Measurements from ENCODE around the gene A2ML1.

Gene A2ML1

DNA sequence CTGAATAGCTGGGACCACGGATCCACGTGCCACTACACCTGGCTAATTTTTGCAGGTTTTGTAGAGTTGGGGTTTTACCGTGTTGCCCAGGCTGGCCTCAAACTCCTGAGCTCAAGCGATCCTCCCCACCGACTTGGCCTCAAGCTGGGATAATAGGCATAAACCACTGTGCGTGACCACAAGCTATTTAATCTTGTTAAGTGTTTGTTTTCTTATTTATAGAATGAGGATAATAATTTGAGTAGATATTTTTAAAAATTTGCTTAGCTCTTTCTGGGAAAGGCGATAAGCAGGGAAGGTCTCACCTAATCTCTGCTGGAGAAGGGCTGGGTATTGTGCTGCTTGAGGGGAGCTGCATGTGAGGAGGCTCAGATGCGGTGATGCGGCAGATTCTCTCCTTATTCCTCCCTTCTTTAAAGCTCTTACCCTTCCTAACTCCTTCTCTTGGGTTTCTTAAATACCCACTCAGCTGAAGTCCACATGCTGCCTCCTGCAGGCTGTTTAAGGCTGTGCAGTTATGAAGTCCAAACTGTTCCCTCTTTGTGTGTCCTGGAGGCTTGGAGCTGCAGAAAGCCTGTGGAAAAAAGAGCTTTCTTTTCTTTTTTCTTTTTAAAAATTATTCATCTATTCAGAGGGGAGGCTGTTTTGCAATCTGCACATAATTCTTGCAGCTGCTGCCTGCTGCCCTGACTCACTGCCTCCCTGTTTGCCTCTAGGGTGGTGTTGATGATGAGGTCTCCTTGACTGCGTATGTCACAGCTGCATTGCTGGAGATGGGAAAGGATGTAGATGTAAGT is 37.9 kb downstream of the A2ML1 start:
- peak; percentile 36 for DNase-seq

DNA sequence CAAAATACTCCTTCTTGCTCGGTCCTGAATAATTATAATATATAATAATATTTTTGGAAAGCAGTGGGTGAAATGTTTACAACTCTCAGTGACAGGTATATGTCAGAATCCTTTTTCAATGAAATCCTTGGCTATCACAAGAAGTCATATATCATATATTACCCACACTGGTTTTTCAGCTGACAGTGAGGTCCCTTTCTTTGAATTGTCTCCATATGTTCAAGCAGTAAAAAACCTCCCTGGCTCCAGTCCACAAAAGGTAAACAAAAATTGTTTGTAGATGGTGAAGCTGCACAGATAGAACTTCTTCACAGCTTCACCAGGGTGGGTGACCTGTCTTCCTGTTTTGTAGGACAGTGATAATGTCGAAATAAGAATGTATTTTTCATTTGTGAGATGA is 44.0 kb downstream of the A2ML1 start:
- DNase-seq, result no peak

DNA sequence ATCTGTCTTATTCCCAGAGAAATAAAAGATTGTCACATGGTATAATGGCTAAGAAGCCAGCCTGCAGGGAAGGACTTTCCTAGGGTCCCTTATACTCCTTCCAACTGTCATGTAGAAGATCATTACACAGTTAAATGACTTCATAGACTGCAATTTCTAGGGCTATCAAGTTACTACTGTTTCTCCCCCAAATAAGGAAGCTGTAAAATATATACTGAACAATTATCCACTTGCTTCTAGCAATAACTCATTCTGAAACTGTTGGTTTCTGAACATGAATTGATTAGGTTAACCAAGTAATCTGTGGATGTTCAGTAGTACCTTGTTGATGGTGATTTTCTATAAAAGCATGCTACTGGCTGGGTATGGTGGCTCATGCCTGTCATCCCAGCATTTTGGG is 44.6 kb downstream of the A2ML1 start:
- no peak for DNase-seq

DNA sequence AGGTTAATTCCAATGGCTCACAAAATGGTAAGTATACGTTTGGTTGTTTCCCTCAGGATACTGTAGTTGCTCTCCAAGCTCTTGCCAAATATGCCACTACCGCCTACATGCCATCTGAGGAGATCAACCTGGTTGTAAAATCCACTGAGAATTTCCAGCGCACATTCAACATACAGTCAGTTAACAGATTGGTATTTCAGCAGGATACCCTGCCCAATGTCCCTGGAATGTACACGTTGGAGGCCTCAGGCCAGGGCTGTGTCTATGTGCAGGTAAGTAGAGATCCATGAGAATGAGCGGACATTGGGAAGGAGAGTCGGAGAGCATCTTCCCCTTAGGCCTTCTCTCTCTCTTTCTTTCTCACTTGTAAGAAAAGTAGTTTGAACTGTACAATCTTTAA is 45.4 kb downstream of the A2ML1 start:
- no peak for DNase-seq

DNA sequence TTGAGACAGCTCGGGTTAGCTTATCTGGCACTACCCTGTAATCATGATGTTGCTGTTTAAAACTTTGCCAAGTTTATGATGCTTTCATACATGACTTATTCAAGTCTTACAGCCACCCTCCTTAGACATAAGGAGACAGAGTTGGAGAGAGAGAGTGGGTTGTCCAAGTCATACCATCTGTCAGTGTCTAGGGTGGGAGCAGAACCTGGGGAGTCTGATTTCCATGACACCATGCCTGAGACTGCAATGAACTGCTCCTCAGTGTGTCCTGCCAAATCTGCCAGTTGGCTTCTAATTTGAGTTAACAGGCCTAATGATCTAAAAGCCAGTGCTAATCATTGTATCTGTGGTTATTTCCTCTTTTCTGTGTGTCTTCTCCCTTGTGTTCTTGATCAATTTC is 48.2 kb downstream of the A2ML1 start:
- DNase-seq, result no peak

DNA sequence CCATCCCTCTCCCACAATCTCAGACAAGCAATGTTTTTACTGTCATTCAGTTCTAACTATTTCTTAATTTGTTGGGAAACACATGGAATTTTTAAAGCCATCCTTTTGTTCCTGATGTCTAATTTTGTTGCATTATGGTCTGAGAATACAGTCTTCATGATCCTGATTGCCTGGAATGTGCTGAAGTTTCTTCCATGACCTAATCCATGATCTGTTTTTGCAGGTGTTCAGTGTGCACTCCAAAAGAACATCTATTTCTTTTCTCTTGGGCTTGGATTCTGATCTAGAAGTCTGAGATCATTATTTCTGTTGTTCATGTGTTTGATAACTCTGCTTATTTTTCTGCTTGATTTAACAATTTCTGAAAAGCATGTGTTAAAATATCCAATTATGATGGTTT is 48.6 kb downstream of the A2ML1 start:
- no peak for DNase-seq

DNA sequence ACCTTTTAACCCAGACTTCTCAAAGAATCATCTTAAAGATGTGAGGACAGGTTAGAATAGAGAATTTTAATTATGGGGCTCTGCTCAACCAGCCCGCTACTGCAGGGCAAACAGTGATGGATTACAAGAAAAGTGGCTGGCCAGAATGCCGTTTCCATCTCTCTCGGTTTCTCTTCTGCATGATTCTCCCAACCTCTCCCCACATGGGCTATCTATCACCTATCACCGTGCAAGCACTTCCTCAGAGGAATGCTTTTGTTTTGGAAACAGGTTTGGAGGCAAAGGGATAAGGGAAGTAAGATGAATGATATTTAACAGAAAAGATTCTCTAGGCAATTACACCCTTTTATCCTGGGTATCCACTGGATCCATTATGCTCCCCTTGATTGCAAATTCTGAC is 54.5 kb downstream of the A2ML1 start:
- DNase-seq, result no peak

DNA sequence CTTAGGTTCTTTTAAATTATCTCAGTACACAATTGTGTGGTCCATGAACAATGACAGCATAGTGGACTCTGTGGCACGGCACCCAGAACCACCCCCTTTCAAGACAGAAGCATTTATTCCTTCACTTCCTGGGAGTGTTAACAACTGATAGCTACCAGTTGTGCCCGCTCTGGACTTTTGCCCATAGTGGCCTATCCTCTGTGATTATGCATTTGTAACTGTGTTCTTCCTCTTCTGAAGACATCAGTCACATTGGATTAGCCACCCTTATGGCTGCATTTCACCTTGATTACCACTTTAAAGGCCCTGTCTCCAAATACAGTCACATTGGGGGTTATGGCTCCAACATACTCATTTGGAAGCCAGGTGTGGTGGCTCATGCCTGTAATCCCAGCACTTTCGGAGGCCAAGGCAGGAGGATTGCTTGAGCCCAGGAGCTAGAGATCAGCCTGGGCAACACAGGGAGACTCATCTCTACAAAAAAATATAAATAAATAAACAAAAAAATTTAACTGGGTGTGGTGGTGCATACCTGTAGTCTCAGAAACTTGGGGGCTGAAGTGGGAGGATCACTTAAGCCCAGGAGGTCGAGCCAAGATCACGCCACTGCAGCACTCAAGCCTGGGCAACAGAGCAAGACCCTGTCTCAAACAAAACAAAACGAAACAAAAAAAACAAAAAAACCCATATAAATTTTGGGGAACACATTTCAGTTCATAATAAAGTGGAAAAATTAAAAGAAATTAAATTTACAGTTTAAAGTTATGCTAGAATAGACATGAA is 64.3 kb downstream of the A2ML1 start:
- DNase-seq, result no peak

DNA sequence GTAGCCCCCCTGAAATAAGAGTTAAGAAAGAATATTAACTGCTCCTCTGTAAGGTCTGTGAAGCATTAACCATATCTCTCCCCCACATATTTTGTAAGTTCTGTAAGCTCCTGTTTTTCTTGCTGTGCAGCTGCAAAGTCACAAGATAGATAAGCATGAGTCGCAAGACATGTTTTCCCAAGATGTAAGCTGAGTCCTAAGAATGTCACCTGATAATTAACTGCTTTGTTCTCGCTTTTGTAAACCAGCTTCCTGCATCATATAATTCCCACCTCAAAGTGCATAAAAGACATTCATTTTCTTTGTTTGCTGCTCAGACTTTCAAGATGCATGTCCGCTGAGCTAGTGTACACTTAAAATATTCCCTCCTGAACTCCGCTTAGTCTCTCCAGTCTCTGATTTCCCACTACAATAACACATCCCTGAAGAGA is 64.9 kb downstream of the A2ML1 start:
- no peak for DNase-seq

DNA sequence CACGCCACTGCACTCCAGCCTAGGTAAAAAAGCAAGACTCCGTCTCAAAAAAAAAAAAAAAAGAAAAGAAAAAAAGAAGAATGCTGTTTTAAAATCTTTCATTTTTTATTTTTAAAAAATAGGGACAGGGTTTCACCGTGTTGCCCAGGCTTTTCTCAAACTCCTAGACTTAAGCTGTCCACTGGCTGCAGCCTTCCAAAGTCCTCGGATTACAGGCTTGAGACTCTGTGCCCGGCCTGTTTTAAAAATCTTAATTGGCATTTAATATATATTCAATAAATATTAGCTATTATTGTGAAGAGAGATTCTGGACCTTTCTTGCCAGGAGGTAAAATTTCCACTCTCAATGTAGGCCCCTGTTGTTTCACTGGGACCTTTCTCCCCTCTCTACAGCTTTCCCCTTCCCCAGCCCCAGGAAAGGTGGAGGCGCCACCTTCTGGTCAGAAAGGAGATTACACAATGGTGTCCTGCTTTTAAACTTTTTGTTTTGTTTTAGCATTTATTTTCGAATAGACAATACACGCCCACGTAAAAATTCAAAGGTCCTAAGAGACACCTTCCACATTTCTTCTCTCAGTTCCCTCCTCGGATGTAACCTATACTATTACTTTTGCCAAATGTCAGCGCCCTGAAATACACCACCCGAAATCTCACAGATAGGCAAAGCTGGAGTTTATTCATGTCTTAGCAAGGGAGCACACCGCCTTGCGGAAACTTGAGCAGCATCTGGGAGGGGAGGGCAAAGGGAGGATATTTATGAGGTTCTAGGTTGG is 68.1 kb downstream of the A2ML1 start:
- peak; percentile 72 for DNase-seq

DNA sequence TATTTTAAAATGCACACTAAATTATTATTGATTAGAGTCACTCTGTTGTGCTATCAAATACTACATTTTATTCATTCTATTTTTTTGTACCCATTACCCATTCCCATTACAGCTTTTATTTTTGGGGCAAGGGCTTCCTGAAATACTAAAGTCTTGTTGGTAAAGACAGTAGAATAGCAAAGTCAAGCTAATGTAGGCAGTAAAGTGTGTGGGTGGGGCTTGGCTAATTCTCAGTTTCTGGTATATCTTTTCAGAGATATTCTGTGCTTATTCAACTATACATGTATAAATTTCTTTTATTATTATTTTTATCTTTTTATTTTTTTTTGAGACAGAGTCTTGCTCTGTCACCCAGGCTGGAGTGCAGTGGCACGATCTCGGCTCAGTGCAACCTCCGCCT is 69.6 kb downstream of the A2ML1 start:
- no peak for DNase-seq

DNA sequence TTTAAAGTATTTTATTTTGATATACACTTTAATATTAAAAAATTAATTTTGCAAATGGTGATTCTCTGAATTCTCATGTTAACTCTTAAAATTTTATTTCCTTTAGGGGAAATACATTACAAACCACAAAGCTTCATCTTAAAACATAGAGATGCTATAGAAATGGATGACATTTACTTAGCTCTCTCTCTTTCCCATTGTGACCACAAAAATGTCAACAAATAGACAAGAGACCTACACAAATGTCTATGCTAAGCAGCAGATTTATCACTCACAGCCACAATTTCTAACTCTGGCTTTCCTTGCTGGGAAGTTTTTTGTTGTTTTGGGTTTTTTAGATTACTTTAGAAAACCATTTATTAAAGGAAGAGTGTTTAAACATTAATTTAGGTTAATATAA is 72.0 kb downstream of the A2ML1 start:
- no peak for DNase-seq

DNA sequence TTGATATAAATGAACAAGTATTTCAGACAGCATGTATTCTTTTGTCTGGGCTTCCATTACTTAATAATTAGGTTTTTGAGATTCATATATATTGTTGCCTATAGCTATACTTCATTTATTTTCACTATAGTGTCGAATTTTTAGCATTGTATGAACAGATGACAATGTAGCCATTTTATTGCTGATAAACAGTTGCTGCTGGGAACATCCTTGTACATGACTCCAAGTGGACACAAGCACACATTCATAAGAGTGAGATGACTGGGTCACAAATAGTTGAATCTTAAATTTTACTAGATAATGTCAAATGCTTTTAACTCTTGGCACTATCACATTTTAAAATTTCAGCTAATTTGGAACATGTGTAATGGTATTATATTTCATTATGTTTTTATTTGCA is 72.6 kb downstream of the A2ML1 start:
- no peak for DNase-seq

DNA sequence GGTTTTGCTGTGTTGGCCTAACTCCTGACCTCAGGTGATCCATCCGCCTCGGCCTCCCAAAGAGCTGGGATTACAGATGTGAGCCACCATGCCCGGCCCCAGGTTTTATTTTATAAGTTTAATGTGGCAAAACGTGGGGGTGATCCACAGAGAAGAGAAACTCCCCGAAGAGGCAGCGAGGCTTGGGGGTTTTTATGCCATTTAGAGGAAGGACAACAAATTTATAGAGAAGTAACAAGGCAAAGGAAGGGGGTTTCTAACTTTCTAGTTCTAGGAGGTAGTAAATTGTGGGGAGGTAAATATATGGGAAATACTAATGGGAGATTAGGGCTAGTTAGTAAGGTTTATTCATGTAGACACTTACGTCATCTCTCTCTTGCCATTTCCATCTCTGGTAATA is 74.7 kb downstream of the A2ML1 start:
- no peak for DNase-seq

DNA sequence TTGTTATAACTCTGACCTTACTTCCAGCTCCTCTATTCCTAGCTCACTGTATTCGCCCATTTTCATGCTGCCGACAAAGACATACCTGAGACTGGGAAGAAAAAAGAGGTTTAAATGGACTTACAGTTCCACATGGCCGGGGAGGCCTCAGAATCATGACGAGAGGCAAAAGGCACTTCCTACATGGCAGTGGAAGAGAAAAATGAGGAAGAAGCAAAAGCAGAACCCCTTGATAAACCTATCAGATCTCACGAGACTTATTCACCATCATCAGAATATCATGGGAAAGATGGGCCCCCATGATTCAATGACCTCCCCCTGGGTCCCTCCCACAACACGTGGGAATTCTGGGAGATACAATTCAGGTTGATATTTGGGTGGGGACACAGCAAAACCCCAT is 77.4 kb downstream of the A2ML1 start:
- DNase-seq, result no peak

DNA sequence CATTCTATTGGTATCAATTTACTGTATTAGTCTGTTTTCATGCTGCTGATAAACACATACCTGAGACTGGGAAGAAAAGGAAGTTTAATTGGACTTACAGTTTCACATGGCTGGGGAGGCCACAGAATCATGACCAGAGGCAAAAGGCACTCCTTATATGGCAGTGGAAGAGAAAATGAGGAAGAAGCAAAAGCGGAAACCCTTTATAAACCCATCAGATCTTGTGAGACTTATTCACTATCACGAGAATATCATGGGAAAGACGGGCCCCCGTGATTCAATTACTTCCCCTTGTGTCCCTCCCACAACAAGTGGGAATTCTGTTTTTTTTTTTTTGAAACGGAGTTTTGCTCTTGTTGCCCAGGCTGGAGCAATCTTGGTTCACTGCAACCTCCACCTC is 80.3 kb downstream of the A2ML1 start:
- peak; percentile 3 for DNase-seq

DNA sequence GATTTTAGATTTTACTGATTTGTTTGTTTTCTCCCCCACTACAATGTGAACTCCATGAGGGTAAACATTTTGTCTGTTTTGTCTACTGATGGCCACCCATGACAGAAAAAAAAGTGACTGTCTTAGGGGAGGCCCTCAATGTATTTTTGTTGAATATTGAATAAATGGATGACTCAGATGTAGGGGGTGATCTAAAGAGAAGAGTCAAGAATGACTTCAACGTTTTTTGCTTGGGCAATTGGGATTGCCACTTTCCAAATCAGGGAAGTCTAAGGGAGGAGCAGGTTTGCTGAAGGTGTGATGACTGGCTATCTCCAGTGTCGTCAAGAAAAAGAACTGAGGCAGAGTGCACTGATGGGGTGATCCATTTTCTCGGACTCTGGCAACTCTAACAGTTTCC is 81.2 kb downstream of the A2ML1 start:
- DNase-seq, result no peak

DNA sequence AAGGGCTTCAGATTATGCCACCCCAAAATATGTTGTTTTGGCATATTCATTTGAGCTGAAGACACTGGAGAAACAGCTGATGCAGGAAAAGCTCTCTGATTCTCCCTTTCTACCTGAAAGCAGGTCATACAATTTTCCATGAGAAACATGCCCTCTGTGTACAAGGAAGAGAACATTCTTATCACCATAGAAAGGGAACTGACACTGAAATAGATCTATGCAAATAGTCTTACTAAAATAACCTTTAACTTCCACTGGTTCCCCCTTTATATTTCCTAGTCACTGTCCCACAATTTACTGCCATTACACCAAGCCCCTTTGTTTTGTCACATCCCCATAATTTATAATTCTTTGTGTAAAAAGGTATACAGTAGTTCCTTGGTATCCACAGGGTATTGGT is 82.2 kb downstream of the A2ML1 start:
- DNase-seq, result no peak

DNA sequence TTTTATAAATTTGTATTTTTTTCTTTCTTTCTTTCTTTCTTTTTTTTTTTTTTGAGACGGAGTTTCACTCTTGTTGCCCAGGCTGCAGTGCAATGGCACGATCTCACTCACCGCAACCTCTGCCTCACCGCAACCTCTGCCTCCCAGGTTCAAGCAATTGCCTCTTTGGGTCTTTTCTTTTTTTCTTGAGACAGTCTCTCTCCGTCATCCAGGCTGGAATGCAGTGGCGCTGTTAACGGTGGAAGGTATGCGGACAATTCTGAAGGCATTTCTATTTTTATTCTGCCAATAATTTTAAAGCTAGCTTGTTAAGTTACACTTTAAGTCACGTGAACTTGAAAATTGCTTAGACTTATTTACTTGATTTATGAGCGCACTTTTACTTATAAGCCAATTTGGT is 83.1 kb downstream of the A2ML1 start:
- no peak for DNase-seq

DNA sequence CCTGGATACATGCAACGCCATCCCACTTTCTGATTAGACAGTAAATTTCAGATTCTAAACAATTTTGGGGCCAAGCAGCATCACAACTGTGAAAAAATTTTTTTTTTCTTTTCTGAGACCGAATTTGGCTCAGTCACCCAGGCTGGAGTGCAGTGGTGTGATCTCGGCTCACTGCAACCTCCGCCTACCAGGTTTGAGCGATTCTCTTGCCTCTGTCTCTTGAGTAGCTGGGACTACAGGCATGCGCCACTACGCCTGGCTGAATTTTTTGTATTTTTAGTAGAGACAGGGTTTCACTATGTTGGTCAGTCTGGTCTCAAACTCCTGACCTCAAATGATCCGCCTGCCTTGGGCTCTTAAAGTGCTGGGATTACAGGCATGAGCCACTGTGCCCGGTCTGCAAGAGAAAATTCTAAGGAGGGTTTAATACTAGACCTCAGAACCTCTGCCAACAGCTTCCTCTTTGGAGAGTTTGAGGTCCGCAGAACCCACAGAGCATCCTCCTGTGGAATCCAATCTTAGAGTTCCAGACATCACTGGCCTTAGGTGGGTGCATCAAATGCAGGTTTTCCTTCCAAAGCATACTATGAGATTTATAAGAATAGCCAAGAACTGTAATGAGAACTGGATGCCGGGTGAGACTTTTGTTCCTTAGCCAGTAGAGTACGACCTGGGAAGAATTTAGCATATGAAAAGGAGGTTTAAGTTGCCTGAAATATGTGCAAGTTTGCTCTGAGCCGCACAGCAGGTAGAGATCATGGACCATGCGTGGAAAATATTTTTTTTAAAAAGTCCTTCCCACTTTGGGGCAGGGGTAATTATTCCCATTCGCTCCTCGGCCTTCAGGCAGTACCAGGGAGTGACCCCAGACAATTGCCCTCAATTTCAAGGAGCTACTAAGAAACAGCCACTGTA is 84.1 kb downstream of the A2ML1 start:
- no peak for DNase-seq

DNA sequence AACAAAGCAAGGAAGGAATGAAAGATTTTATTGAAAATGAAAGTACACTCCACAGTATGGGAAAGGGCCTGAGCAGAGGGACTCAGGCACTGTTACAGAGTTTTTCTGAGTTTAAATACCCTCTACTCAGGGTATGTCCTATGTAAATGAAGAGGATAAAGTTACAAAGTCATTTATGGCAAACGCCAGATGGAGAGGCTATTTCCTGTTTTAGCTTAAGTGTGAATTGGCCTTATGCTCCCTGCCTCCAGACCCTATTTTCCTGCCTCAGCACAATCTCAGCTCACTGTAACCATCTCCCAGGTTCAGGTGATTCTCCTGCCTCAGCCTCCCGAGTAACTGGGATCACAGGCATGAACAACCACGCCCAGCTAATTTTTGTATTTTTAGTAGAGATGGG is 85.1 kb downstream of the A2ML1 start:
- DNase-seq, result no peak

DNA sequence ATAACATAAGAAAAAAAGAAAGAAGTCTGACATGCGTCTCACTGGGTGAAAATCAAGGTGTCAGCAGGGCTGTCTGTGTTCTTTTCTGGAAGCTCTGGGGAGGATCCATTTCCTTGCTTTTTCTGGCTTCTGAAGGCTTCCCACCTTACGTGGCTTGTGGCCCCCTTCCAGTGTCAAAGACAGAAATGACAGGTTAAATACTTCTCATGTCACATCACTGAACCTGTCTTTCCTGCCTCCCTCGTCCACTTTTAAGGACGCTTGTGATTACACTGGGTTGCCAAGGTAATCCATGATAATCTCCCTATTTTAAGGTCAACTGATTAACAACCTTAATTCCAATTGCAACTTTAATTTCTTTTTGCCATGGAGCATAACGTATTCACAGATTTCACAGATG is 87.3 kb downstream of the A2ML1 start:
- no peak for DNase-seq

Measured in CD4-positive, alpha-beta T cell treated with Interleukin-12 subunit alpha and Interleukin-12 subunit beta, for 1 hour (primary cell).